HG03135 (cell line): Measurements from ENCODE around the gene CHPT1.

Experiments
- ATAC-seq: cut with Tn5 transposase; IDR thresholded peaks from one replicate; pipeline ENCODE4 v1.9.1; 2021; ENCODE audit warnings: mild to moderate bottlenecking, moderate library complexity; ENCODE audit not compliant: unreplicated experiment

CHPT1 gene

GRCh38 chr12:101761350-101761749, 63.9 kb downstream of the CHPT1 start:
- ATAC-seq = no peak

DNA sequence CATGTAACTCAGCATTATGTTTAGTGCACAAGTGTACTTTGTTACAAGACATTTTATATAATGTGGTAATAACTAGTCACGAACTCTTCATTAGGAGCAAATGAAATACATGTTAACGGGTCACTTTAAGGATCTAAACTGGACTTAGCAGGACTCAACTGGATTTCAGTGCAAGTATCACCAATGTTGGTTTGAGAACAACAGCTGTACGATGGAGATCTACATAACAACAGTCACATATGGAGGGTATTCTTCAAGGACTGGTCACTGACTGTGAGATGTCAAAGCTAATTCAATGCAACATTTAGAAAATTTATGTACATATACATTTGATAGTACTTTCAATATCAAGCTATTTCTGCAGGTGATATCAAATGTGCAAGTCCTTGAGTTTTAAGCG, 64.3 kb downstream of the CHPT1 start:
- ATAC-seq = no peak

- no peak for ATAC-seq
Observed at GRCh38 chr12:101763246-101763931, 65.9 kb downstream of the CHPT1 start.

- no peak for ATAC-seq
Observed at GRCh38 chr12:101764051-101764792, 66.8 kb downstream of the CHPT1 start.

GRCh38 chr12:101767537-101767936, 70.1 kb downstream of the CHPT1 start:
- ATAC-seq = no peak

DNA sequence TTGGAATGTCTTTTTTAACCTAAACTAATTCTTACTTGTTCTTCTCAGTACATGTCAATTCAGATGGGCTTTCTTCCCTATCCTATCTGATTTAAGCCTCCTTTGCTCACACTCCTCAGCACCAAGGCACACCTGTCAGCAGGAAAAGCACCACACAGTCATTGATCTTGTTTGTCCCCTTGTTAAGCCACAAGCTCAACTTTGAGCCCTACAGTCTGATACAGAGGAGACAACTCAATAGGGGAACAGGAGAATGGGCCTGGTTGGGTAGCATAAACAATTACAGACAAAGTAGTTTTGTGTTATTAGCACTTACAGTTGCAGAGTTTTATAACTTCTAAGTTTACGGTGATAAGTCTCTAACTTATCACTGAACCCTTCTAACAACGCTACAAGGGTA, 71.3 kb downstream of the CHPT1 start:
- ATAC-seq = no peak

- no peak for ATAC-seq
Observed at GRCh38 chr12:101769865-101770264, 72.4 kb downstream of the CHPT1 start.

DNA sequence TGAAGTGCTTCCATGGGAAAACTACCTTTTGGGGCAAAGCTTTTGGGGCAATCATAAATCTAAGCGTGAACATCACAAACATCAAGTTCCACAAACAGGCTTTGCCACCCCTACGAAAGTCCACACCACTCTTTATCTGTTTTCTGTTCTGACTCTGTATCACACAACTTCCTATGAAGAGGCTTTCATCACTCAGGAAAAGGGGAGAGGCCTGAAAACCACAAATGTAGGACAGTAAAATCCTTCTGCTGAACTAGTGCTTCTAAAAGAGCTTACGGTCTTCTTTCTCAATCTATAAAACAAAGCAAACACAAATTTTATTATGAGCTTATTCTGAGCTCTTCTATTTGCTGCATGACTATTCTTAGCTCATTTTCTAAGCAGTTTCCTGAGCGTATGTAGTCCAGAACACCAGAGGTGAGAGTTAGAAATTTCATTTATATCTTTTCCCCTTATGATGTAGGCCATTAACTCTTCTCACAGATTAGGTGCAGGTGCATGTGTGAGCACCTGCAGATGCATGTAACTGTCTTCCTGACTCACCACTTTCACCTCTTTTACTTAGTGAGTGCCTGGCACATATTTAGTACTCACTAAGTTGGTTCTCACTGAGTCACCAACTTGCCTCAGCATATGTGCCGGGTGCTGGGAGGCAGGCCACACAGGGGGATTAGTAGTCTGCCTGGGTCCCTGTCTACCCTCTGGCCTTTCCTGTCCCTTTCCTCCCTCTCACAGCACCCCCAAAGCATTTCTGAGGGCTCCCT, 74.8 kb downstream of the CHPT1 start:
- no peak for ATAC-seq

- ATAC-seq = peak; percentile 62
Observed at GRCh38 chr12:101773650-101774162, 76.3 kb downstream of the CHPT1 start.

DNA sequence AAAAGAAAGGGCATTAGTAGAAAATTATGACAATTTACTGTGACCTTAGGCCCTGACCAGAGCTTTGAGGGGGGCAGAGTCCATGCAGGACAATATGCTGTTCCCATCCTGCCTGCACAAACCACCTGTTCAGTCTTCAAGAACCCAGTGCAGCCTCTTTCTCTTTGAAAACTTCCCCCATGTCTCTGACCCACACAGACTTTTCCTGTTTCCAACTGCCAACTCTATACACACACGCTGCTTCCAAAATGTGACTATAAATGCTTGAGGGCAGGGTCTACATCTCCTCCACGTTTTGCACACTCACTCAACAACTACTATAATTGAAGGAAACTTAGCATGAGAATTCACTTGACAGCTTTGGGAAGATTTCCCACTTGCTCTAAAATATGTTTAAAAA, 78.4 kb downstream of the CHPT1 start:
- ATAC-seq = no peak

DNA sequence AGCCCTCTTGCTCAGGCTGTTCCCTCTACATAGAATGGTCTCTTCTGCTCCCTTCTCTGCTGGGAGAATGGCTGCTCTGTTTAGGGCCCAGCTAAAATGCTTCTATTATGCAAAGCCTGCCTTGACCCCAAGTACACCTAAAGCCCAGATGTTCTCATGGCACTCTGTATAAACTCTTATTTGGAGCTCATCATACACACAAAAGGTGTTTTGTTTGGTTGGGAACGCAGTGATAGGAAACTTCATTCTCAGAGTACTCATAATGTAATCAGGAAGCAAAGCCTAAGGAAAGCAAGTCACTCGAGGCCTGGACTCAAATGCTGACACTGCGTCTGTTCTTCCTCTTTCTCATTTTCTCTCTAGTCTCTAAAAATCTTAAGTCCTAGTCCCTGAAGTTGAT, 80.0 kb downstream of the CHPT1 start:
- ATAC-seq = no peak

DNA sequence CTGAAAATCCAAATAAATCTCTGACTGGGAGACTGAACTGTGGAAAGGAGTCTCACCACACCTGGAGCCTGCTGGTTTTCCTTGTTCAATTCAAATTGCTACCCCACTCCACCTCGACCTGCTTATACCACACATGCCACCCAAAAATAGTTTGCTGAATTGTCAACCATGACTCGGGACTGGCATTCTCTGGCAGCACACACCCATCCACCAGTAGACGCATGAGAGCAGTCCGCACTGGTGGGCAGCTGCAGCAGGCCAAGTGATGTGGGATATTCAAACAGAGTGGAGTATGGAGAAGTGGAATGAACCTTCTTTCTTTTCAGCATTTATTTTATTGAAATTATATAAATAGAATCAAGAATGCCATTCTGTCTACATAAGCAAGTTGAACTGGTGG, 80.5 kb downstream of the CHPT1 start:
- no peak for ATAC-seq
